OCI-LY7 (cell line): ENCODE results near the gene TM9SF1. TPM values are rescaled to one million over a fixed set of nuclear protein-coding genes. Genes with fewer than 3 reads are reported as not detected.

Experiments used
- BruUV-seq: library from RNA; stranded (reverse); fragments of 400-500 nt; replicated peaks from 2 replicates; lab custom pipeline; 2021; lab: Mats Ljungman, UMichigan
- CTCF ChIA-PET: fragments of 300-600 bp; sonication (Branson Sonifier 250); formaldehyde crosslinking; loops from one replicate; lab custom pipeline; 2022; ENCODE audit warnings: antibody characterized with exemption; ENCODE audit not compliant: unreplicated experiment; lab: Charles Lee
- POLR2A ChIA-PET: fragments of 300-600 bp; sonication (Branson Sonifier 250); formaldehyde crosslinking; loops from one replicate; lab custom pipeline; 2022; ENCODE audit warnings: antibody characterized with exemption; lab: Charles Lee
- DNase-seq: peaks from one replicate; pipeline ENCODE4 v3.0.0-alpha.2; 2015; ENCODE audit warnings: low spot score
- H2AFZ ChIP-seq: fragments of 200-600 bp; sonication (generic), shearing (Covaris generic); 2 replicates; pipeline ENCODE4 v1.6.1; 2014; ENCODE audit warnings: mild to moderate bottlenecking, antibody characterized with exemption, low read length, moderate library complexity
- H3K27ac ChIP-seq: fragments of 200-600 bp; sonication (generic); 2 replicates; pipeline ENCODE4 v1.5.1; 2014; ENCODE audit warnings: mixed run types, low read depth, mild to moderate bottlenecking, moderate library complexity, low read length, inconsistent platforms; ENCODE audit not compliant: poor library complexity, severe bottlenecking
- H3K36me3 ChIP-seq: fragments of 200-600 bp; sonication (generic); 2 replicates; pipeline ENCODE4 v1.6.1; 2014; ENCODE audit warnings: mild to moderate bottlenecking, antibody characterized with exemption, low read length, moderate library complexity, mixed read lengths; ENCODE audit not compliant: insufficient read depth
- H3K4me1 ChIP-seq: fragments of 200-600 bp; sonication (generic); 2 replicates; pipeline ENCODE4 v1.5.1; 2014; ENCODE audit warnings: mild to moderate bottlenecking, low read length; ENCODE audit not compliant: insufficient read depth, poor library complexity, severe bottlenecking
- H3K4me2 ChIP-seq: fragments of 200-600 bp; sonication (generic); 2 replicates; pipeline ENCODE4 v1.6.1; 2014; ENCODE audit warnings: mild to moderate bottlenecking, low read length
- H3K4me3 ChIP-seq: fragments of 200-600 bp; sonication (generic); 2 replicates; pipeline ENCODE4 v1.5.1; 2014; ENCODE audit warnings: mild to moderate bottlenecking, low read depth, low read length; ENCODE audit not compliant: poor library complexity, severe bottlenecking
- H3K79me2 ChIP-seq: fragments of 200-600 bp; sonication (generic); 2 replicates; pipeline ENCODE4 v1.6.1; 2016; ENCODE audit warnings: low read depth, mild to moderate bottlenecking, low read length, moderate library complexity, mixed read lengths; ENCODE audit not compliant: insufficient read depth
- H3K9me2 ChIP-seq: fragments of 200-600 bp; sonication (generic); 2 replicates; pipeline ENCODE4 v1.6.1; 2016; ENCODE audit warnings: mild to moderate bottlenecking, low read length, mixed read lengths; ENCODE audit not compliant: insufficient read depth
- H3K9me3 ChIP-seq: fragments of 200-600 bp; sonication (generic); 2 replicates; pipeline ENCODE4 v1.6.1; 2014; ENCODE audit warnings: mild to moderate bottlenecking, mixed run types, low read length, mixed read lengths
- H4K20me1 ChIP-seq: fragments of 200-600 bp; sonication (generic); 2 replicates; pipeline ENCODE4 v1.6.1; 2014; ENCODE audit warnings: mild to moderate bottlenecking, antibody characterized with exemption, low read length, moderate library complexity, mixed read lengths; ENCODE audit not compliant: insufficient read depth
- CTCF ChIP-seq: fragments of 200-600 bp; sonication (generic); conservative IDR thresholded peaks from 2 replicates; pipeline ENCODE4 v1.5.1; 2014; ENCODE audit warnings: mild to moderate bottlenecking, antibody characterized with exemption, low read length, moderate library complexity, mixed read lengths
- EZH2phosphoT487 ChIP-seq: fragments of 200-600 bp; sonication (generic); IDR thresholded peaks from 2 replicates; pipeline ENCODE4 v1.6.1; 2018; ENCODE audit warnings: low read depth, borderline replicate concordance, mild to moderate bottlenecking, mixed run types, antibody characterized with exemption, low read length, moderate library complexity, mixed read lengths
- intact Hi-C: fragments of 100-400 bp; cut with micrococcal nuclease; formaldehyde crosslinking; loops from one replicate; pipeline ENCODE4 v1.10.0; 2022; ENCODE audit not compliant: unreplicated experiment
- total RNA-seq, 2 experiments: library from RNA; depleted of rRNA in 1 of 2; stranded (reverse); fragments of >200 nt in 1 of 2; shearing (Covaris generic) in 1 of 2; gene quantifications; 2 replicates each; pipeline ENCODE4 v1.2.3, GENCODE V29; 2014 to 2022

Gene TM9SF1
- total RNA-seq, 2 experiments from 2014 or later, result 23.4 to 27.8 TPM

GRCh38 chr14:24144451-24144850 lies 50.8 kb downstream of the TM9SF1 start:
- no peak overlapping the region for H3K27ac ChIP-seq
- intact Hi-C loops, result loop anchor here (10.0 kb wide), 1 partner anchor 840 kb away; the partner anchor contains the start of genes BCL2L2 and PPP1R3E
- ChIA-PET POLR2A (interaction anchor here (1.2 to 1.4 kb wide), 2 partner anchors 30 to 98 kb away, joined by 3 to 4 read pairs; partner anchors contain the start of genes DCAF11, NRL and TINF2), CTCF (no interaction called here)
- no peak overlapping the region for H3K4me3 ChIP-seq
- no peak overlapping the region for H2AFZ ChIP-seq
- BruUV-seq, result no TSS peak
- peaks cover 34% of the 10 kb centered on the region for H3K36me3 ChIP-seq
- TF ChIP-seq CTCF (no peak), EZH2phosphoT487 (no peak)
- peaks cover 28% of the 10 kb centered on the region for H3K4me1 ChIP-seq
- H3K79me2 ChIP-seq, result peaks cover 35% of the 10 kb centered on the region
- no peaks in the 10 kb centered on the region for H3K9me2 ChIP-seq
- DNase-seq, result no peak
- 0 out of 2 replicates have a peak, but pooled peaks cover 3% of the 10 kb centered on the region for H4K20me1 ChIP-seq
- H3K4me2 ChIP-seq, result no peak overlapping the region
- no peaks in the 10 kb centered on the region for H3K9me3 ChIP-seq

GRCh38 chr14:24143511-24143910 lies 51.7 kb downstream of the TM9SF1 start:
- H3K4me2 ChIP-seq, result no peak overlapping the region
- H3K27ac ChIP-seq, result no peak overlapping the region
- no peak overlapping the region for H2AFZ ChIP-seq
- 0 out of 2 replicates have a peak, but pooled peaks cover 6% of the 10 kb centered on the region for H4K20me1 ChIP-seq
- CTCF ChIA-PET, result no interaction called here
- H3K9me2 ChIP-seq, result no peaks in the 10 kb centered on the region
- peaks cover 44% of the 10 kb centered on the region for H3K79me2 ChIP-seq
- H3K4me1 ChIP-seq, result peaks cover 34% of the 10 kb centered on the region
- no TSS peak for BruUV-seq
- no peaks in the 10 kb centered on the region for H3K9me3 ChIP-seq
- TF ChIP-seq EZH2phosphoT487 (no peak), CTCF (no peak)
- H3K36me3 ChIP-seq, result peaks cover 41% of the 10 kb centered on the region
- intact Hi-C loops, result loop anchor here (10.0 kb wide), 1 partner anchor 839 kb away; the partner anchor contains the start of genes BCL2L2 and PPP1R3E
- POLR2A ChIA-PET, result interaction anchor here (1.0 to 1.3 kb wide), 3 partner anchors 18 to 35 kb away, joined by 3 to 5 read pairs (median 3); partner anchors contain the start of genes DCAF11, IRF9 and NRL
- no peak overlapping the region for H3K4me3 ChIP-seq
- DNase-seq, result no peak
